Testis (tissue), 2 donors: ENCODE measurements around the gene HLA-C.

Source experiments
- CTCF ChIP-seq, 3 experiments: fragments of 450-650 bp in 2 of 3; fragments of 200-600 bp in 1 of 3; sonication (generic) in 1 of 3; IDR thresholded peaks; one replicate each; pipeline ENCODE4 v1.5.1; 2016 to 2019; ENCODE audit warnings: antibody characterized with exemption in 3 of 3, mild to moderate bottlenecking in 2 of 3, moderate library complexity in 1 of 3
- POLR2A ChIP-seq: fragments of 450-650 bp; IDR thresholded peaks from one replicate; pipeline ENCODE4 v1.6.1; 2017; ENCODE audit warnings: antibody characterized with exemption, mild to moderate bottlenecking, moderate library complexity

DNA sequence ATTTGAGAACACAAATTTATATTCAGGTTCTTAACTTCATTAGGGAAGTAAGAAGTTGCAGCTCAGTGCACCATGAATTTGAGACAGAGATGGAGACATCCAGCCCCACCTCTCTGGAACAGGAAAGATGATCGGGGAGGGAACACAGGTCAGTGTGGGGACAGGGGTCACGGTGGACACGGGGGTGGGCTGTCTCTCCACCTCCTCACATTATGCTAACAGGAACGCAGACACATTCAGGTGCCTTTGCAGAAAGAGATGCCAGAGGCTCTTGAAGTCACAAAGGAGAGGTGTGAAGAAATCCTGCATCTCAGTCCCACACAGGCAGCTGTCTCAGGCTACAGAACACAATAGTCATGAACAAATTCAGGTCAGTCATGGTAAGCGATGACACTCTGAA is 3.1 kb downstream of the HLA-C start:
- TF ChIP-seq CTCF (IDR thresholded peaks at IDR 0.05) (no peak), POLR2A (no peak)
